ENCODE data around the gene PLCD1.

The PLCD1 gene

GRCh38 chr3:38016847-38017444, 12.5 kb downstream of the PLCD1 start:
- no peak for DNase-seq (ENCODE audit: low spot score in 2 of 2)
- Mint-ChIP-seq H3K36me3 (peaks cover 23% of the 10 kb centered on the region), H3K4me1 (no peaks in the 10 kb centered on the region), H3K4me3 (no peak overlapping the region), H3K9me3 (peaks cover 5% of the 10 kb centered on the region), H3K27me3 (no peaks in the 10 kb centered on the region), H3K27ac (no peak overlapping the region)
- ATAC-seq (ENCODE audit: low read depth): no peak

DNA sequence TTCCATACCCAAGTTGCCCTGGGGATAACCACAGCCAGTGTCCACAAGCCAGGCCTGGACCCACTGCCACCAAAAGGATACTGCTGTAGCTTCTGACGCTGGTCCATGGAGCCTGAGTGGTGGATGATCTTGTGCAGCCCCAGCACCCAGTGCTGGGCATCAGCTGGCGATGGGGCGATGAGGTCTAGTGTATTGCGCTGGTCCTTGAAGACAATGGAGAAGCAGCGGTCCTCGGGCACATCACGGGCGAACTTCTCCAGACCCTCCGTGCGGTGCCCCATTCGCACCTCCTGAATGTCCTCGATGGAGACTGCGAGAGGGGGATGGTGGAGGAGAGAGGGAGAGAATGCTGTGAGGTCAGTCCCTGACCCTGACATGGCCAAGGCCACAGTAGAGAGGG, 13.0 kb downstream of the PLCD1 start:
- H3K27me3 Mint-ChIP-seq: no peaks in the 10 kb centered on the region
- H3K4me3 Mint-ChIP-seq: no peak overlapping the region
- peaks cover 5% of the 10 kb centered on the region for H3K9me3 Mint-ChIP-seq
- ATAC-seq (ENCODE audit: low read depth): no peak
- no peak for DNase-seq (ENCODE audit: low spot score in 2 of 2)
- no peaks in the 10 kb centered on the region for H3K4me1 Mint-ChIP-seq
- peaks cover 23% of the 10 kb centered on the region for H3K36me3 Mint-ChIP-seq
- H3K27ac Mint-ChIP-seq: no peak overlapping the region

DNA sequence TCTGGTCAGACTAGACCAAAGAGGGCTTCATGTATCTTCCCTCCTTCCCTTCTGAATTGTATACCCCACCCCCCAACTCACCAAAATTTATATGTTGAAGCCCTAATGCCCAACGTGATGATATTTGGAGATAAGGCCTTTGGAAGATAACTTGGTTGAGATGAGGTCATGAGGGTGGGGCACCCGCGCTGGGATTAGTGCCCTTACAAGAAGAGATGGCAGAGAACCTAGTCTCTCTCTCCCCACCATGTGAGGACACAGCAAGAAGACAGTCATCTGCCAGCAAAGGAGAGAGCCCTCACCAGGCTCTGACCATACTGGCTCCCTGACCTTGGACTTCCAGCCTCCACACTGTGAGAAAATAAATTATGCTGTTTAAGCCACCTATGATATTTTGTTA, 13.5 kb downstream of the PLCD1 start:
- H3K9me3 Mint-ChIP-seq: peaks cover 5% of the 10 kb centered on the region
- no peak overlapping the region for H3K27ac Mint-ChIP-seq
- peaks cover 23% of the 10 kb centered on the region for H3K36me3 Mint-ChIP-seq
- H3K4me3 Mint-ChIP-seq: no peak overlapping the region
- no peaks in the 10 kb centered on the region for H3K27me3 Mint-ChIP-seq
- no peaks in the 10 kb centered on the region for H3K4me1 Mint-ChIP-seq
- ATAC-seq (ENCODE audit: low read depth) (no peak), DNase-seq (ENCODE audit: low spot score in 2 of 2) (no peak)

DNA sequence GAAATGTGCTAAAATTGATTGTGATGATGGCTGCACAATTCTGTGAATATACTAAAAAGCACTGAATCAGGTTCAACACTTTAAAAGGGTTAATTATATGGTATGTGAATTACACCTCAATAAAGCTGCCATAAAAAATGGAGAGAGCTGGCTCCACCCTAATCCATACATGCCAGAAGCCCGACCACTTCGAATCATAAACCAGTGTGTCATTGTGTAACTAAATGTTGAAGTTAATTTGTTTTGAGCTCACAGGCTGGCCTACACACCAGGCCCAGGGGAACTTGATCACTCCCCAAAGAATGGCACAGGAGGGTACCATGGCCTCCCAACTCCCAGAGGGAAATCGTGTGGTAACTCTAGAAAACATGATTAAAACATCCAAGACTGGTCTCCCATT, 14.0 kb downstream of the PLCD1 start:
- no peaks in the 10 kb centered on the region for H3K4me1 Mint-ChIP-seq
- ATAC-seq (ENCODE audit: low read depth): no peak
- peaks cover 23% of the 10 kb centered on the region for H3K36me3 Mint-ChIP-seq
- no peak for DNase-seq (ENCODE audit: low spot score in 2 of 2)
- no peak overlapping the region for H3K4me3 Mint-ChIP-seq
- H3K27me3 Mint-ChIP-seq: no peaks in the 10 kb centered on the region
- H3K9me3 Mint-ChIP-seq: peaks cover 5% of the 10 kb centered on the region
- H3K27ac Mint-ChIP-seq: no peak overlapping the region

- Mint-ChIP-seq H3K36me3 (peaks cover 11% of the 10 kb centered on the region), H3K27ac (no peak overlapping the region), H3K9me3 (no peaks in the 10 kb centered on the region), H3K4me1 (peaks cover 3% of the 10 kb centered on the region), H3K4me3 (no peak overlapping the region), H3K27me3 (no peaks in the 10 kb centered on the region)
- no peak for DNase-seq (ENCODE audit: low spot score in 2 of 2)
- ATAC-seq (ENCODE audit: low read depth): no peak
These were observed 18.3 kb downstream of the PLCD1 start for GRCh38 chr3:38011111-38011510.

- ATAC-seq (ENCODE audit: low read depth): peak; percentile 69
- no peaks in the 10 kb centered on the region for H3K9me3 Mint-ChIP-seq
- peak overlapping the region; percentile 37 for H3K4me3 Mint-ChIP-seq
- peaks cover 3% of the 10 kb centered on the region for H3K4me1 Mint-ChIP-seq
- no peak for DNase-seq (ENCODE audit: low spot score in 2 of 2)
- H3K27ac Mint-ChIP-seq: peak overlapping the region; percentile 73
- no peaks in the 10 kb centered on the region for H3K27me3 Mint-ChIP-seq
- peaks cover 4% of the 10 kb centered on the region for H3K36me3 Mint-ChIP-seq
These were observed 19.4 kb downstream of the PLCD1 start for GRCh38 chr3:38009807-38010591.

DNA sequence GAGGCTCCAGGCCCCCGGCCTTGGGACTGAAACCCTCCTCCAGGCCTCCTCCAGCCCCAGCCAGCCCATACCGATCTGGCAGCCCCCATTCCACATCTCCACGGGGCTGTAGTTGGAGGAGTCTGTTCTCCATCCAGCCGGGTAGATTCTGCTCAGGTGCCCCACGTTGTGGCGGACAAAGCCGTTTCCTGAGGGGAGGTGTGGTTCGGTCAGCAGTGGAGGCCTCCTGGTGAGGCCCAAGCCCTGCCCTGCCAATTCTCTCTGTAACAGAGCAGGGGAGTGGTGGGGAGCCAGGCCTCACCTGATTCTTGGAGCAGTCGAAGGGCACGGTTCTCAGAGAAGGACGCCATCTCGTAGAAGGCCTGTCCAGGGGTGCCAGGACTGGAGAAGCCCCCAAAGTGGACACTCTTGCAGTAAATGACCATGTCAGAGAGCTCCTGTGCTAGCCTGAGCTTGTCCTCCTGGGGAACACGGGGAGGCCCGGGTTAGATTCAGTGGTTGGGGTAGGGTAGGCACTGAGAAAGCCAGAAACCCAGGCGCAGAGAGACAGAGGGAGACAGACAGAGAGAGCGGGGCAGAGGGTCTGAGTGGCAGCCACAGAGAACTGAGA, 20.4 kb downstream of the PLCD1 start:
- ATAC-seq (ENCODE audit: low read depth): no peak

DNA sequence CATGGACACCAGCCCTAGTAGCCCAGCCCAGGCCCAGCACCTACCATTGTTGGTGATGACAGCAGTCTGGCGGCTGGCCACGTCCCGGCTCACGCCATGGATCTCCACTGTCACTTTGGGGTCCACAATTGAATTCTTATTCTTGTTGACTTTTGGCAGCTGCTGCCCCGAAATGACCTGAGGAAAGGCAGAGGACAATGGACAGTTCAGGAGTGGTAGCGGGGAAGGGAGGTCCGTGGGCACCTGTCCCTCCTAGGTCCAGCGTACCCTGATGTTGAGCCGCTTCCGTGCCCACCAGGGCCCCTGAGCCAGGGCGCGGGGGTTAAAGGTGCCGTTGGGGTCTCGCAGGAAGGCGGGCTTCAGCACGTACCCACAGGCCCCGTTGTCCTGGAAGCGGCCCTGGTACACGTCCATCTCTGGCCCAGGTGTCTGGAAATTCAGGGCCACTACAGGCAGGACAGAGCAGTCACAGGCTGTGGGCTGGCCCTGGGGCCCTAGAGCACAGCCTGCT, 21.2 kb downstream of the PLCD1 start:
- no peak for DNase-seq (ENCODE audit: low spot score in 2 of 2)
- no peak overlapping the region for H3K27ac Mint-ChIP-seq
- ATAC-seq (ENCODE audit: low read depth): no peak
- no peaks in the 10 kb centered on the region for H3K9me3 Mint-ChIP-seq
- peaks cover 15% of the 10 kb centered on the region for H3K4me1 Mint-ChIP-seq
- no peaks in the 10 kb centered on the region for H3K27me3 Mint-ChIP-seq
- H3K4me3 Mint-ChIP-seq: no peak overlapping the region
- H3K36me3 Mint-ChIP-seq: no peaks in the 10 kb centered on the region

More for the DNA sequence above, 20.4 kb downstream of the PLCD1 start:
- Mint-ChIP-seq H3K4me3 (no peak overlapping the region), H3K4me1 (peaks cover 12% of the 10 kb centered on the region), H3K9me3 (no peaks in the 10 kb centered on the region), H3K27me3 (no peaks in the 10 kb centered on the region), H3K27ac (no peak overlapping the region), H3K36me3 (no peaks in the 10 kb centered on the region)
- no peak for DNase-seq (ENCODE audit: low spot score in 2 of 2)

GRCh38 chr3:38007754-38008090, 21.7 kb downstream of the PLCD1 start:
- Mint-ChIP-seq H3K4me1 (peaks cover 18% of the 10 kb centered on the region), H3K9me3 (no peaks in the 10 kb centered on the region), H3K36me3 (no peaks in the 10 kb centered on the region), H3K4me3 (no peak overlapping the region), H3K27me3 (no peaks in the 10 kb centered on the region), H3K27ac (no peak overlapping the region)
- DNase-seq (ENCODE audit: low spot score in 2 of 2) (no peak), ATAC-seq (ENCODE audit: low read depth) (no peak)

- H3K36me3 Mint-ChIP-seq: peaks cover 2% of the 10 kb centered on the region
- ATAC-seq (ENCODE audit: low read depth) (no peak), DNase-seq (ENCODE audit: low spot score in 2 of 2) (no peak)
- no peaks in the 10 kb centered on the region for H3K9me3 Mint-ChIP-seq
- no peaks in the 10 kb centered on the region for H3K27me3 Mint-ChIP-seq
- H3K4me1 Mint-ChIP-seq: peaks cover 18% of the 10 kb centered on the region
- H3K27ac Mint-ChIP-seq: no peak overlapping the region
- no peak overlapping the region for H3K4me3 Mint-ChIP-seq
These were observed 22.9 kb downstream of the PLCD1 start for GRCh38 chr3:38006445-38006995.

GRCh38 chr3:38006031-38006430, 23.4 kb downstream of the PLCD1 start:
- Mint-ChIP-seq H3K4me1 (peaks cover 18% of the 10 kb centered on the region), H3K27me3 (no peaks in the 10 kb centered on the region), H3K4me3 (no peak overlapping the region), H3K9me3 (no peaks in the 10 kb centered on the region), H3K36me3 (peaks cover 2% of the 10 kb centered on the region), H3K27ac (no peak overlapping the region)
- DNase-seq (ENCODE audit: low spot score in 2 of 2) (no peak), ATAC-seq (ENCODE audit: low read depth) (no peak)

GRCh38 chr3:38005076-38006020, 24.1 kb downstream of the PLCD1 start:
- Mint-ChIP-seq H3K27ac (no peak overlapping the region), H3K4me3 (no peak overlapping the region), H3K27me3 (no peaks in the 10 kb centered on the region), H3K4me1 (peaks cover 18% of the 10 kb centered on the region), H3K36me3 (peaks cover 2% of the 10 kb centered on the region), H3K9me3 (no peaks in the 10 kb centered on the region)
- ATAC-seq (ENCODE audit: low read depth) (no peak), DNase-seq (ENCODE audit: low spot score in 2 of 2) (no peak)

- Mint-ChIP-seq H3K27ac (peak overlapping the region; percentile 56), H3K4me3 (no peak overlapping the region), H3K4me1 (peaks cover 17% of the 10 kb centered on the region)
These were observed 24.9 kb downstream of the PLCD1 start for GRCh38 chr3:38004415-38005075.

More at GRCh38 chr3:38004415-38005075, 24.9 kb downstream of the PLCD1 start:
- DNase-seq (ENCODE audit: low spot score in 2 of 2) (peak in 1 of 2 donors; percentile 27), ATAC-seq (ENCODE audit: low read depth) (peak; percentile 80)
- H3K36me3 Mint-ChIP-seq: peaks cover 8% of the 10 kb centered on the region
- no peaks in the 10 kb centered on the region for H3K9me3 Mint-ChIP-seq
- no peaks in the 10 kb centered on the region for H3K27me3 Mint-ChIP-seq
